GM18867 (cell line): Measurements from ENCODE around the gene KARS1.
"Not testable (repeated sequence)": the region's sequence is repeated elsewhere in the genome, so short reads cannot be mapped to it uniquely, and the experiment has no call there.

Experiments used
- ATAC-seq: cut with Tn5 transposase; IDR thresholded peaks from one replicate; pipeline ENCODE4 v1.9.1; 2021; ENCODE audit warnings: mild to moderate bottlenecking, moderate library complexity; ENCODE audit not compliant: unreplicated experiment

The KARS1 gene

DNA sequence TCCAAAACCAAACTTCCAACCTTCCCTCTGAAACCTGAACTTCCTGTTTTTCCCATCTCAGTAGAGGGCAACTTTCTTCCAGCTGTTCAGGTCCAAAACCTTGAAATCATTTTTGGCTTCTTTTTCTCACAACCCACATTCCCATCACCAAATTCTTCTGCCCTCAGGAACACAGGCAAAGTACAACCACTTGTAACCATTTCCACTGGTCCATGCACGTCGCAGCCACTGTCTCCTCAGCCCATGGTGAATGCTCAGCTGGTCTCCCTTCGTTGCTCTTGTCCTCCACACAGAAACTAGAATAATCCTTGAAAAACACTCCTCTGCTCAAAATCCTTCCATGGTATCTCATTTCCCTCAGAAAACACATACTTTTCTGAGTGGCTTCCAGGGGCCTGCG lies 20.7 kb downstream of the KARS1 start:
- ATAC-seq, result no peak

DNA sequence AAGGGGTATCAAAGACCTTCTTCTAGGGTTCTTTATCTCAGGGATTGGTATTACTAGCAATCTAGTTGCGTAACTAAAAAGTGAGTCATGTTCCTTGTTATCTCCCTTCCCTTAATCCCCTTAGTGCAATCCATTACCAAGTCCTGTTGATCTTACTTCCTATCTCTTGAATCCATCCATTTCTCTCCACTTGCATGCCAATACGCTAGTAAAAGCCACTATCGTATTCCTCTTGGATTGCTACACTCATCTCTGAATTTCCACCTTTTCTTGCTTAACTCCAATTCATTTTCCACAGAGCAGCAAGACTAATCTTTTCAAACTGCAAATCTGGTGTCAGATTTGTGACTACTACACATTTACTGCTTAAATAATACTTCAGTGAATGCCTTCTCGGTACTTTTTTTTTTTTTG lies 22.5 kb downstream of the KARS1 start:
- ATAC-seq, result no peak

DNA sequence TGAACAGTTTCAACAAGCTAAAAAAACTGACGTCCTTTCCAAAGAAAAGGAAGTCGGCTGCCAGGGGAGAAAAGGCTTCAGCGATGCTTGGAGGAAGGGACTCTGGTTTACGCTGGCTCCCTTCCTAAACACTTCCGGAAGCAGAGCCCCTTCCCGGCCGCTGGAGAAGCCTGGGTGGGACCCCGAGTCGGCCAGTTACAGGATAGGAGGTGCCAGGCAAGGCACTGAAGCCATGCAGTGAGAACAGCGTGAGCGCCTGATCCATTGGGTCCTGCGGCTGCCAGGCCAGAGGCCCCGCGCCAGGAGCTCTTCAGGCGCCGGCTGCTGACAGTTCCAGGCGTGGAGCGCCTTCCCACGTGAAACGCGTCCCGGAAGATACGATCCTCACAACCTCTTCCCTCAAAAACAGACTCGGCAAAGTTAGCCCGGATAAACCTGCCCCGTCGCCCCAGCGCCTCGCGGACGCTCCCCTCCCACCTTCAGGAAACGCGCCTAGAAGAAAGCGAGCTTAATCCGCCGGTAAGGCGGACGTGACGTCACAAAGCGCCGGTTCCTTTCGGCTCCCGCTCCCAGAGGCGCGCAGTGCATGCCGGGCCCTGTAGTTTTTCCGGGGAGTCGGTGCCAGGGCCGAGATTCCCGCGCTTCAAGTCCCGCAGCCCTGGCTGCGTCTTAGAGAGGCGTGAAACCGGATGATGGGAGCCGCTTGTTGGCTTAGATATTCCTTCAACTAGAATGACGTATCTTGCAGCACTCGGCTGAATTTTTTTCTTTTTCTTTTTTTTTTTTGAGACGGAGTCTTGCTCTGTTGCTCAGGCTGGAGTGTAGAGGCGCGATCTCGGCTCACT lies 24.5 kb downstream of the KARS1 start, which contains the start of gene ADAT1:
Gene ADAT1, minus strand, starts transcription at position 521 of the 845 bp plus-strand sequence. CDS start 2,482 bp downstream, outside the sequence.
- ATAC-seq, result peak; percentile 92

DNA sequence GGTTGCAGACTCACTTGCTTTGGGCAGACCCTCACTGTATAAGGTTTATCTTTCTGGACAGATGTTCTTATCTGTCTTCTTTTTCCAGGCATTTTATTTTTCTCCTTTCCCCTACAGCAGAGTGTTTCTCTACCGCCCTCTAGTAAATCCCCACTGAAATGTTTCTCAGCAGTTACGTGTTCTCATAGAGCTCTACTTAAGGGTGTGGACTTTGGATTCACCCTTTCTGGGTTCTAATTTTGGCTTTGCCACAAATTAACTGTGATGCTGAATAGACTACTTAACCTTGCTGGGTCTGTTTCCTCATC lies 26.3 kb downstream of the KARS1 start:
- no peak for ATAC-seq

DNA sequence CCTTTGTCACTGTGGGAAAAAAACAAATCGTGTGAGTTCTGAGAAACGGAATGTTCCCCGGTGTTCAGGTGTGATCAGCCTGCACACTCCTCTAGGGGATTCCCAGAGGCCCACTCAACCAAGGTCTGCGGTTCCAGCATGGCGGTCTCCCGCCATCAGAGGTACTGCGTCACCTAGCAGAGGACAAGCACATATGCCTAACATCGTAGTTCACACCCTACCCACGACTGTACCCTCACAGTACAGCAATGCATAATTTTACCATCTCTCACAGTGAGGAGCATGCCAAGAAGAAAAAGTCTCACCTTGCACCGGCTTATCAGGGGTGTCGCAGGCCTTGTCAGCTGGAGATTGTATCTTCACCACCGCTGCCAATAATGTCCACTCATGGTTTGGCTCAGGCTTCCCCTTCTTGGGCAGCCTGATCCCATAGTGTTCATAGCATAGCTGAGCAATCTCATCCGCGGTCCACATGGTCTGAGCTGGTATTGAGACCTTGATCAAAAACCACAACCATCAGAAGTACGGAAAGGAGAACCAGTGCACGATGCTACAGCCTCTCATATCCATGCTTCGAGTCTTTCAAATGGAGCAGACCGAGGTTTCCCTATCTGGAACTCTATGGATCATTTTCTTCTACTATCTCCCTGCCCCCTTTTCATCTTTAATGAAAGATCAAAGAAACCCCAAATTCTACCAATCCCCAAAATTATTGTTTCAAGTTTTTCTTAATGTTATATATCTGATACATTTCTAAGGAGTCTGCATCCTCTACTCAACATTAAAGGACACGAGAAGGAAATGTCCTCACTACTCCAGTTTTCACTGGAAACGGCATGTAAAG lies 26.9 kb downstream of the KARS1 start:
- no peak for ATAC-seq

DNA sequence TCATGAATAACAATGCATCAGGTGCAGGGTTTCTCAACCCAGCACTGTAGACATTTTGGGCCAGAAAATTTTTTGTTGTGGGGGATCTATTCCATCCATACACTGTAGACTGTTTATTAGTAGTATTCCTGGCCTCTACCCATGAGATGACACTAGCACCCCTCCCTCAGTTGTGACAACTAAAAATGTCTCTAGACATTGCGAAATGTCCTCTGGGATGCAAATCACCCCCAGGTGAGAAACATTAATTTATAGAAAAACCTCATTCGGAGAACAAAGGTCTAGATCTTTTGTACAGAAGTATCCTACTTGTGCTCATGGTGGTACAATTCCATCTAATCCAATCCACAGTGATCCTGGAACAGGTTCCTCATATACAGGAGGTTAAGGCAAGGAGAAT lies 28.7 kb downstream of the KARS1 start:
- ATAC-seq, result no peak

DNA sequence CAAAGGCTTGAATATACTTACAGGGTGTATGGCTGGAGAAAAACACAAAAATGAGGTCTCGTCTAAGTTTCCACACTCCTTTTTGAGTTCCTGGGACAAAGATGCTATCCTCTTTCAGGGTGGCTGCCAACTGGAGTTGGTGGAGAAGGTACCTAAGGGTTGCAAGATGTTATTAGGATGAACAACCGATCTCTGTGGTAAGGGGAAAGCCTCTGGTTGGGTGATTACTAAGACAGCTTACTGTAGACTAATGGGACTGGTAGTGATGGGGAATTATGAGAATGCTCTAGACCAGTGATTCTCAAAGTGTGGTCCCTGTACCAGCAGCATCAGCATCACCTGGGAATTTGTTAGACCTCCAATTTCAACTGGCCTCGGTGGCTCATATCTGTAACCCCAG lies 30.3 kb downstream of the KARS1 start:
- no peak for ATAC-seq

DNA sequence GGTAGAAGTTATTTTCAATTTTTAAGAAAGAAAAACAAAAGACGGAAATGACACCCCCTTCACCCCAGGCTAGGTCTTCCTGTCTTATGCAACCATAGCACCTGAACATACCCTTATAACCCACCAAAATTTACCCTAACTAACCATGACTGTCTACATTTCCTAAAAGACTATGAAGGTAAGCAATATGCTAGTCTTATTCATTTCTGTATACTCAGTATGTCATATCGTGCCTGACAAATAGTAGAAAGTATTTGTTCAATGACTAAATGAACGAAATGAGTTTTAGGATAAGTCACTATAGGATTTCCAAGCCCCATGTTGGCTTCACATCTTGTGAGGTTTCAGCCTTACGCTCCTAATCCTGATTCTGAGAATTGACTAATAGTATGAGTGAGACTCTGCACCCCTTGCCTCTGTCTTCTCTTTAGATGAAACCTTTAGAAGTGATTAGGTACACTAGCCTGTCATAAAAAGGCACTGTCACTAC lies 30.9 kb downstream of the KARS1 start:
- no peak for ATAC-seq

DNA sequence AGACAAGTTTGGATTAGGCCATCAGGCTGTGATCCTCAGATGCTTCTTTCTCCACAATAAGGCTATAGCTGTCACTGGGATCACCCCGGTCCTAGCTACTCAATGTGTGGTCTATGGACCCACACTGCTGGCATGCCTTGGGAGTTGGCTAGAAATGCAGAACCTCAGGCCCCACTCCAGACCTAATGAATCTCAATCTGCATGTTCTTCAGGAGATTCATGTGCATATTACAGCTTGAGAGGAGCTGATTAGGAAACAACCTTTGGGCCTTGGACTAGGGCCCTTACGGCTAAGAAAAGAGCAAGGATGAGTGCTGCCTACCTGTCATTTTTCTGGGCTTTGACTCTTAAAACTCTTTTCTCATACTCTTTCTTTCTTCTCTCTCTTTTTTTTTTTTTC lies 31.8 kb downstream of the KARS1 start:
- ATAC-seq, result no peak

DNA sequence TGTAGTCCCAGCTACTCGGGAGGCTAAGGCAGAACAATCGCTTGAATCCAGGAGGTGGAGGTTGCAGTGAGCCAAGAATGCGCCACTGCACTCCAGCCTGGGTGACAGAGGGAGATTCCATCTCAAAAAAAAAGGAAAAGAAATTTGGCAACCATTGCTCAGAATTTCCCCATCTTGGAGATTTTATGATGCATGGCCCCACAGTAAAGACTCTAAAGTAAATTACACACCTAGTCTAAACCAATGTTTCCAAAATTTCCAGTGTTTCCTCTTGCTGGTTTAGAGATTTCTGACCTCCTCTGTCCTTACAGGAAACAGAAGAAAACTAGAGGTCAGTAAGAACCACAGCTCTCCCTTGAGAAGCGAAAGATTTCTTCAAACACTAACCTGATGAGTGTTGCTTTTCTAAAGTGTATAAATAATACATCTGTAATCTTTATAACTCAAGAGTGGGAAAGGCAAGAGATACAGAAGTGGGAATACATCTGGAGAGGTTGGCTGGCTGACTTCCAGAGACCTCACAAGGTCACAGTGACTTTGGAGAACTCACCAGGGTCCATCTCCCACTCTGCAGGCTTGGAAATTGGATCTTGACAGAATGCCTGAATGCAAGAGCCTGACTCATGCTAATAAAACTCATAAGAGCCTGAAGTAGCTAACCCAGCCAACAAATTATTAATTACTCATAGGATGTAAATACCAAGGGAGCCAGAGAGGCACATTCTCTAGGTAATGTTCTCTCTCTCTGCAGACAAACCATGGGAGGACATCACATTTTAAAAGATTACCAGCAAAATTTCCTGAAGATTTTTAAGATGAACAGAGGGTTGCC lies 33.2 kb downstream of the KARS1 start:
- ATAC-seq, result no peak

DNA sequence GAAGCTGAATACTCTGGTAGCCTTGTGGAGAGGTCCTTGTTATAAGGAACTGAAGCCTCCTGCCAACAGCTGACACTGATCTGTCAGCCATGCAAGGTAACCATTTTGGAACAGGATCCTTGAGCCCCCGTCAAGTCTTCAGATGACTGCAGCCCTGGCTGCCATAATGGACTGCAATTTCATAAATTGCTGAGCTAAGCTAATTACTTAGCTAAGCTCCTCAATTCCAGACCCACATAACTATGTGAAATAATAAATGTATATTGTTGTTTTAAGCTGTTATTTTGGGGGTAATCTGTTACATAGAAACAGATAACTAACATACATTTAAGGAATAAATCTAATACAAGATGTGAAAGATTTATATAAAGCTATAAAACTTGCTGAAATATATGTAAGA lies 41.0 kb downstream of the KARS1 start:
- ATAC-seq, result no peak

DNA sequence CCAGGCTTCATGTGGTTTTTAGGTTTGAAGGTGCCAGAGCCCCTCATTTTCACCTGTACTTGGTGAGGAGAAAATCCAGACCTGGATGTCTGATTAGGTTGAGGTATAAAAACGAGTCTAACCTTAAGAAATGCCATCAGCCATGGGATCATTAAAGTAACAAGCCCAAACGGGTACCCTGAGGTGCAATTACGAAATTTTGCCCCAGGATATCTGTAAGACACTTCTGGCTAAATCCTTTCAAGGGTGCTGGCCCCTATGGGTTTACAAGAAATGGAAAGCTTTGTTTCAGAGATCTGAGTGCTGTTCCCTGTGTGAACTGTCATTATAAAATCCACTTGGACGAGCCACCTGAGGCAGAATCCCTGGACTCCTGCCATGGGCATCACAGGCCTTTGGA lies 44.2 kb downstream of the KARS1 start:
- ATAC-seq, result no peak

DNA sequence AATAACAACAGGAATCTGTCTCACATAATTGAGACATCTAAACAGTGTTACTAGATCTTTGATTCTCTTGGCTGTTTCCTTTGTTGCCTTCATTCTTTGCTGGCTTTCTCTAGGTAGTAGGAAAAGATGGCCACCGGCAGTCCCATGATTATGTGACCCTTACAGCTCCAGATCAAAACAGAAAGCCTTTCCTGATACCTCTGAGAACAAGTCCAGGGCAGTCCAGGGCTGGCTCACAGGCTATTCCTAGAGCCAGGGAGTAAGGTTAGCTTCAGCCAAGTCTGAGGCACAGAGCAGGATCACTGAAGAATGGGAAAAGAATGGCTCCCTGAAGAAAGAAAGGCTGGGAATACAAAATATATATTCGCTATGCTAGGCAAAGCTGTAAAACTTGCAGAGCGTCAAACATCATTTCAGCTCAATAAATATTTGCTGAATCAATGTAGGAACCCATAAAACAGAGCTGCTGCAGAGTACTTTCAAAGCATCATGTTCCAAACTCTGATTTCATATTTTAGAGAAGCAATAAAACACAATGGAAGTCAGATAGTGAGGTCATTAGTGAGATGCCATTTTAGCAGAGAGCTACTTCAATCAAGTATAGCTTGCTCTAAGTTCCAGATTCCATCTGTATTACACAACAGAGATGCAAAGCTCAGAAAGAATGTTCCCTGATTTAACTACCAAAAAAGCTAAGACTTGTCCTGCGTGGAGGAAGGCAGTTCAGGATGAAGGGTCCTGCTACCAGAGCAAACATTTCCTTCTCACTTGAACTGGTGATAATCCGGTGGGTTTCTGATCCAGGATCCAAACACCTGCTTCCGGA lies 47.8 kb downstream of the KARS1 start:
- no peak for ATAC-seq

DNA sequence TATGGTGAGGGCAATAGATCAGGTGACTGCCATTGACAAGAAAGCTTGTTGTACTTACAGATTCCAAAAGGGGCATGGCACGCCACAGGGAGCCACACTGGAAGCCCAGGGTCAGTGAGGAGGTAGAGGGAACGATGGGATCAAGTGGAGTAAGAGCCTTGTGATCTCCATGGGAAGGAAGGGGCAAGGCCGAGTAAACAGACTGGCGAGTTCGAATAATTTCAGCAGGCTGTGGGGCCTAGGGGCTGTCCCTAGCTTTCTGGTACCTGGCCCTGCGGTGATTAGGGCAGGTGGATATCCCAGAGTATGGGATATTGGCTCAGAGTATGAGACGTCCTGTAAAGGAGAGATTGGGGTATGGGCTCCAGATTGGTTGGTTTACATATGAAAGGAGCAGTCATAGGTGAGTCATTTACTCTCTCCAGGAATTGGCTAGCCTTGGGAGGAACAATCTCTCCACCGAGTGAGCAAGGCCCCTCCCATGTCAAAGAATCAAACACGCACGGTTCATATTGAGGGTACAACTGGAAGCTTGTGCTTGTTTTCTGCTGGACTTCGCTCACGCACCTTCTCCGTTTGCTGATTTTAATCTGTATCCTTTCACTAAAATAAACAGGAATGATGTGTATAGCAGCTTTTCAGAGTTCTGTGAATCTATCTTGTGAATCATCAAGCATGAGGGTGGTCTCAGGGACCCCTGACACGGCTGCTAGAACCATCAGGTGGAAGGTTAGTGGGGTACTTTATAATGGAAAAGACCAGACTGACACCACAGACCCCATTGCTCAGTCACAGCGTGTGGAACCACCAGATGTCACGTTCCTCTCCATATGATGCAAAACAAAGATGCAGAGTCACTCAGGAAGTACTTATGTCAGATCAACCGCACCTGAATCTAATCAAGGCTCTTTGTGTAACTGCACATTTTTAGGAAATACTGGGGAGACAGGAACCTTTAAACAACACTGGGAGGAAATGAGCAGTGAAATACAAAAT lies 53.3 kb downstream of the KARS1 start:
- no peak for ATAC-seq

DNA sequence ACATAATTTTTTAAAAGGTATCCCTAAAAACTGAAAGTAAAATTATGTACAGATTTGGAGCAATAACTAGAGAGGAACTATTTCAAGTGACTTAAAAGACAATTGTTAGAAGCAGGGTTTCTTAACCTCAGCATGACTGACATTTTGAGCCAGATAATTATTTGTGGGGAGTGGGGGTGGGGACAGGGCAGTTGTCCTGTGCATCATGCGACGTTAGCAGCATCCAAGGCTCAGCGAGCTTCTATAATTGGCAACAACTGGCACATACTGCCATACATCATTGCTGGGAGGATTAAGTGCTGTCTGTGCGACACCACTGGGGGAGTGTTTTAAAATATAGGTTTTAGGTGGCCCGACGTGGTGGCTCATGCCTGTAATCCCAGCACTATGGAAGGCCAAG lies 54.2 kb downstream of the KARS1 start:
- no peak for ATAC-seq

DNA sequence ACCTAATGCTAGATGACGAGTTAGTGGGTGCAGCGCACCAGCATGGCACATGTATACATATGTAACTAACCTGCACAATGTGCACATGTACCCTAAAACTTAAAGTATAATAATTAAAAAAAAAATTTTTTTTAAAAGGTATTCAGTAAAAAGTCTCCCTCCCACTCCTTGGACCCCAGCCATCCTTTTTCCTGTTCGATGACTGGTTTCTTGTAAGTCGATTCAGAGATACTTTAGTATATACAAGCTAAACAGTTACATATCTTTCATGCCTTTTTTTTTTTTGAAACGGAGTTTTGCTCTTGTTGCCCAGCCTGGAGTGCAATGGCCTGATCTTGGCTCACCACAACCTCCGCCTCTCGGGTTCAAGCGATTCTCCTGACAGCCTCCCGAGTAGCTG lies 55.5 kb downstream of the KARS1 start:
- not testable (repeated sequence) for ATAC-seq

DNA sequence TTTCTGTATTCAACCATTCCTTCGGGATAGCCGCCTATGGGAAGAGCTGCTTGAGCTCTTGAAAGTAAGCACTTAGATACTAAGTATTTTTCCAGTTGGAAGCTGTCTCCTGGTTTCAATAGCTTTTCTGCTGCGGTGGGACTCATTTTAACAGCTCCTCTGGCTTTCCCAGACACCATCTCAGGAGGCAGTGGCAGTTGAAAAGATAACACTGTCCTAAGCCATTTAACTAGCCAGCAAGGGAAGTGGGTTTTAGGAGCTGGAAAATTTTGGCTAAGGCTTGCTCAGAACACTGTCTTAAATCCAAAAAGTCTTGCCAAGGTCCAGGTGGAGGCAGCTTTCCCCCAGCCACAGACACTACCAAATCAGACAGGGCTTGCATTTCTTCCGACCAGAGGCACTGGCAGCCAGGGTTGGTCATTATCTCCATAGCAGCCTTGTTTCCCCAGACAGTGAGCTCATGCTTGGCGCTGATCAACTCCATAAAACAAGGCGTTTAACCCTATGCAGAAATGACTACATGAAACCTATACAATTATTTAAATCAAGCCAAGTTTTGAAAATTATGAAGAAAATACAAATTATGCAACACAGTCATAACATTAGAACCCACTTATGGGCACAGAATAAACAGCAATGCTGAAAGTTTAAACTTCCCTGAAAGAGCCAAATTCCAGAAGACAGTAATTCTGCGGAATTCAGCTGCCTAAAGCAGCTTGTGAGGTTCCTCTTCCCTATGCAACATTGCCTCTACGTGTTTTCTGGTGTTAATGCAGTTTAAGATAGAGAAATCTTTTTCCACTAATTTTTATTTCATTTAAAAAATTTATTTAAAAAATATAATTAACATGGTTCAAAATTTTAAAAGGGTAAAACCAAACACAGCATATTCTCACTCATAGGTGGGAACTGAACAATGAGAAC lies 56.3 kb downstream of the KARS1 start:
- no peak for ATAC-seq

DNA sequence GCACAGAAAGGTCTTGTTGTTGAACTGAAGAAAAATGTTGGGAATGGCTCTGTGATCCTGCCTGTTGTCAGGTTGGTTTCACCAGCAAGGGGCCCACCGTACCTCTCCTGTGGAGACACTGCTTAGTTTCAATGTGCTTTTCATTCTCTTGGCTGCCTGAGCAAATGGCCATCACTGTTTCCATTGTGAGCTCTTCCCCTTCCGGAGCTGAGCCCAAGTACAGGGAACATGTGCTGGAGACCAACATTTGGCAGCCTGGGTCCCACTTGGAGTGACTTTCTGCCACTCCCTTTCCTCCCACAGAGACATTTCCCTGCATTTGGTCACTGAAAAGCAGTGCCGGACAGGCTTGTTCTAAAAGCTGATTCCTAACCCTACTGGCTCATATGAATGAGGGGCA lies 58.2 kb downstream of the KARS1 start:
- no peak for ATAC-seq
